Measurements from ENCODE around the gene AGTRAP. TPM values are rescaled to one million over a fixed set of nuclear protein-coding genes. Genes with fewer than 3 reads are reported as not detected.

AGTRAP gene
- total RNA-seq, 2 experiments from 2014 or later: 13.2 to 13.3 TPM

- Mint-ChIP-seq H3K9me3 (ENCODE audit: low read depth) (no peaks in the 10 kb centered on the region), H3K36me3 (ENCODE audit: low read depth) (no peaks in the 10 kb centered on the region), H3K27me3 (no peaks in the 10 kb centered on the region), H3K4me1 (peaks cover 5% of the 10 kb centered on the region), H3K4me3 (no peak overlapping the region), H3K27ac (no peak overlapping the region)
- CTCF ChIA-PET: no interaction called here
- POLR2A ChIA-PET: interaction anchor here (1.1 kb wide), 1 partner anchor 15 kb away, joined by 3 read pairs; no protein-coding TSS in a partner anchor
- intact Hi-C loops (cut with DNase I, micrococcal nuclease): loop anchor here in 1 of 2 experiments (5.0 kb wide), 1 partner anchor 104 kb away; no protein-coding TSS in a partner anchor
- DNase-seq: no peak
- no peak for ATAC-seq
Measured at GRCh38 chr1:11788549-11789053, 52.7 kb downstream of the AGTRAP start.

- ChIA-PET CTCF (no interaction called here), POLR2A (interaction anchor here (0.6 to 1.1 kb wide), 2 partner anchors 14 to 325 kb away, joined by 3 read pairs; no protein-coding TSS in a partner anchor)
- H3K36me3 Mint-ChIP-seq (ENCODE audit: low read depth): peaks cover 2% of the 10 kb centered on the region
- no peak overlapping the region for H3K27ac Mint-ChIP-seq
- no peak for ATAC-seq
- DNase-seq: no peak
- no peak overlapping the region for H3K4me3 Mint-ChIP-seq
- intact Hi-C loops (cut with DNase I, micrococcal nuclease): loop anchor here in 1 of 2 experiments (5.0 kb wide), 1 partner anchor 103 kb away; no protein-coding TSS in a partner anchor
- H3K27me3 Mint-ChIP-seq: no peaks in the 10 kb centered on the region
- no peaks in the 10 kb centered on the region for H3K9me3 Mint-ChIP-seq (ENCODE audit: low read depth)
- H3K4me1 Mint-ChIP-seq: peaks cover 5% of the 10 kb centered on the region
Measured at GRCh38 chr1:11789126-11790067, 53.5 kb downstream of the AGTRAP start.

- intact Hi-C loops (cut with DNase I, micrococcal nuclease): no loop called here
- ChIA-PET POLR2A (no interaction called here), CTCF (no interaction called here)
- no peak for DNase-seq
- no peaks in the 10 kb centered on the region for H3K9me3 Mint-ChIP-seq (ENCODE audit: low read depth)
- no peak for ATAC-seq
- no peak overlapping the region for H3K4me3 Mint-ChIP-seq
- no peaks in the 10 kb centered on the region for H3K27me3 Mint-ChIP-seq
- H3K36me3 Mint-ChIP-seq (ENCODE audit: low read depth): peaks cover 5% of the 10 kb centered on the region
- H3K27ac Mint-ChIP-seq: no peak overlapping the region
- peaks cover 2% of the 10 kb centered on the region for H3K4me1 Mint-ChIP-seq
Measured at GRCh38 chr1:11790101-11790879, 54.4 kb downstream of the AGTRAP start.

GRCh38 chr1:11790880-11791715 lies 55.2 kb downstream of the AGTRAP start:
- intact Hi-C loops (cut with DNase I, micrococcal nuclease): no loop called here
- no peak for ATAC-seq
- H3K4me1 Mint-ChIP-seq: no peaks in the 10 kb centered on the region
- no peak overlapping the region for H3K27ac Mint-ChIP-seq
- H3K9me3 Mint-ChIP-seq (ENCODE audit: low read depth): no peaks in the 10 kb centered on the region
- no peaks in the 10 kb centered on the region for H3K27me3 Mint-ChIP-seq
- DNase-seq: no peak
- ChIA-PET POLR2A (interaction anchor here (0.6 kb wide), 1 partner anchor 275 kb away, joined by 13 read pairs; no protein-coding TSS in a partner anchor), CTCF (no interaction called here)
- peaks cover 9% of the 10 kb centered on the region for H3K36me3 Mint-ChIP-seq (ENCODE audit: low read depth)
- H3K4me3 Mint-ChIP-seq: no peak overlapping the region

- Mint-ChIP-seq H3K27ac (no peak overlapping the region), H3K9me3 (ENCODE audit: low read depth) (no peaks in the 10 kb centered on the region), H3K27me3 (no peaks in the 10 kb centered on the region), H3K4me3 (no peak overlapping the region), H3K4me1 (no peaks in the 10 kb centered on the region), H3K36me3 (ENCODE audit: low read depth) (peaks cover 10% of the 10 kb centered on the region)
- CTCF ChIA-PET: no interaction called here
- DNase-seq (no peak), ATAC-seq (no peak)
- intact Hi-C loops (cut with DNase I, micrococcal nuclease): no loop called here
- POLR2A ChIA-PET: no interaction called here
Measured at GRCh38 chr1:11792106-11792505, 56.2 kb downstream of the AGTRAP start.

- ChIA-PET POLR2A (no interaction called here), CTCF (no interaction called here)
- no peak for DNase-seq
- H3K9me3 Mint-ChIP-seq (ENCODE audit: low read depth): no peaks in the 10 kb centered on the region
- peaks cover 14% of the 10 kb centered on the region for H3K36me3 Mint-ChIP-seq (ENCODE audit: low read depth)
- H3K27me3 Mint-ChIP-seq: no peaks in the 10 kb centered on the region
- H3K4me3 Mint-ChIP-seq: no peak overlapping the region
- H3K27ac Mint-ChIP-seq: no peak overlapping the region
- no peak for ATAC-seq
- intact Hi-C loops (cut with DNase I, micrococcal nuclease): no loop called here
- H3K4me1 Mint-ChIP-seq: no peaks in the 10 kb centered on the region
Measured at GRCh38 chr1:11793819-11794218, 57.9 kb downstream of the AGTRAP start.

DNA sequence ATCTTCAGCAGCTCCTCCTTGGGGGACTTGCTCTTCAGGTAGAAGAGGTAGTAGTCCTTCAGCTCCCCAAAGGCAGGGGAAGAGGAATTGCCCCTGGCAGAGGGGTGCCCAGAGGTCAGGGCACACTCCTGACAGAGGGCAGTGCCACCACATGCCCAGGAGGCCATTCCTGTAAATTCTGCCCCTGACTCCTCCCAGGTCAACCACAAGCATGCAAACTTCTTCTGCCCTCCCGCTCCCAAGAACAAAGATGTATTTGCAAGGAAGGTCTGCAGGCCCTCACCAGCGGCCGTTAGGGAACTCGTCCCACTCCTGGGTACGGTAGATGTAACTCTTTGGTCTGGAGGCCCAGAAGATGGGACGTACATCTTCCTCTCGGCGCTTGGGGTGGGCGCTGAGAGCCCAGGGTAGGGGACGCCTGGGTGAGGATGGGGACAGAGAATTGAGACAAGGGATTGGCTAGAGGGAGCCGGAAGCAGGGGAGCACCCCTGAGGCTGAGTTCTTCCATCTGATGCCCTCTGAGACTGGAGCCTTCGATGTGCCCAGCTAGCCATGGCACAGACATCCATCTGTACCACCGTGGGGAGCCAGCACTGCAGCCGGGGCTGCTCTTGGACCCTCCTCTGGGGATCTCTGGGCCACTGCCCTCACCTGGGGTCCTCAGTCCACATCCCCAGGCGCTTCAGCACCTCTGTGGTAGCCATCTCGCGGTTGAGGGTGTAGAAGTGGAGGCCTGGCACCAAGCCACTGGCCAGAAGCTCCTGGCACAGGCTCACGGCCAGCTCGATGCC lies 58.7 kb downstream of the AGTRAP start:
- Mint-ChIP-seq H3K27ac (no peak overlapping the region), H3K27me3 (no peaks in the 10 kb centered on the region), H3K9me3 (ENCODE audit: low read depth) (no peaks in the 10 kb centered on the region), H3K36me3 (ENCODE audit: low read depth) (peaks cover 14% of the 10 kb centered on the region), H3K4me1 (no peaks in the 10 kb centered on the region), H3K4me3 (no peak overlapping the region)
- DNase-seq: no peak
- ATAC-seq: no peak
- intact Hi-C loops (cut with DNase I, micrococcal nuclease): no loop called here
- ChIA-PET POLR2A (no interaction called here), CTCF (interaction anchor here (1.1 kb wide), 1 partner anchor 18 kb away, joined by 3 read pairs; no protein-coding TSS in a partner anchor)

- no peak for ATAC-seq
- CTCF ChIA-PET: interaction anchor here (1.1 kb wide), 2 partner anchors 19 to 23 kb away, joined by 3 read pairs; no protein-coding TSS in a partner anchor
- H3K4me1 Mint-ChIP-seq: no peaks in the 10 kb centered on the region
- intact Hi-C loops (cut with DNase I, micrococcal nuclease): no loop called here
- no peak for DNase-seq
- no peaks in the 10 kb centered on the region for H3K9me3 Mint-ChIP-seq (ENCODE audit: low read depth)
- POLR2A ChIA-PET: no interaction called here
- H3K4me3 Mint-ChIP-seq: no peak overlapping the region
- no peaks in the 10 kb centered on the region for H3K27me3 Mint-ChIP-seq
- H3K27ac Mint-ChIP-seq: no peak overlapping the region
- H3K36me3 Mint-ChIP-seq (ENCODE audit: low read depth): peaks cover 18% of the 10 kb centered on the region
Measured at GRCh38 chr1:11795238-11795890, 59.4 kb downstream of the AGTRAP start.

DNA sequence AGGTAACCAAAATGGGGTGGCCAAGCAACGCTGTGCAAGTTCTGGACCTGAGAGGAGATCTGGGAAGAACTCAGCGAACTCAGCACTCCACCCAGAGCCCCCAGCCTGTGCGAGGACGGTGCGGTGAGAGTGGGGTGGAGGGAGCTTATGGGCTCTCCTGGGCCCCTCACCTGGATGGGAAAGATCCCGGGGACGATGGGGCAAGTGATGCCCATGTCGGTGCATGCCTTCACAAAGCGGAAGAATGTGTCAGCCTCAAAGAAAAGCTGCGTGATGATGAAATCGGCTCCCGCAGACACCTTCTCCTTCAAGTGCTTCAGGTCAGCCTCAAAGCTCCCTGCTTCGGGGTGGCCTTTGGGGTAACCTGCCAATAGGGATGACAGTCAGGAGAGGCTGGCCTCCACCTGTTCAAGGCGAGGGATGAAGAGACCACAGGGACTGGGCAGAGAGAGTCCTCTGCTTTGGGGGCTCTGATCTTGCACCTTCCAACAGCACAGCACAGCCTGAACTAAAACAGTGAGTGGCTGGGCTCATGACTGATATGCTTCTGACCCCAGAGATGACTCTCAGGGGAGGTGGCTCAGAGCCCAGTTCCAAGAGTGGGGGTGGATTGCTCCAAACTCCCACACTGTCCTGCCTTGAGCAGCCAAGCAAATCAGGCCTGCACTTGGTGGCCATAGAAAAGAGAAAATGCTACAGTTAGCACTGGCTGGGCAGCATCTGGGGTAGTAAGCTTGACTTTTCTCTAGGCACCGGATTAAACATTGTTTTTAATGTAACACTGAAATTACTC lies 60.3 kb downstream of the AGTRAP start:
- ChIA-PET CTCF (interaction anchor here (1.1 kb wide), 2 partner anchors 20 to 22 kb away, joined by 3 read pairs; no protein-coding TSS in a partner anchor), POLR2A (no interaction called here)
- Mint-ChIP-seq H3K36me3 (ENCODE audit: low read depth) (peaks cover 24% of the 10 kb centered on the region), H3K27me3 (no peaks in the 10 kb centered on the region), H3K4me3 (no peak overlapping the region), H3K4me1 (no peaks in the 10 kb centered on the region), H3K9me3 (ENCODE audit: low read depth) (no peaks in the 10 kb centered on the region), H3K27ac (no peak overlapping the region)
- intact Hi-C loops (cut with DNase I, micrococcal nuclease): no loop called here
- ATAC-seq: no peak
- DNase-seq: no peak

All from activated CD4-positive, alpha-beta T cell treated with anti-CD3 and anti-CD28 coated beads for 36 hours (primary cell).